GM19238 (cell line): ENCODE data around the gene TMEM131L.
"Not testable (repeated sequence)": the region's sequence is repeated elsewhere in the genome, so short reads cannot be mapped to it uniquely, and the experiment has no call there.

ENCODE experiments used
- DNase-seq: peaks from one replicate; pipeline ENCODE4 v3.0.0; 2011; ENCODE audit warnings: low spot score; ENCODE audit not compliant: insufficient read length

TMEM131L gene

DNA sequence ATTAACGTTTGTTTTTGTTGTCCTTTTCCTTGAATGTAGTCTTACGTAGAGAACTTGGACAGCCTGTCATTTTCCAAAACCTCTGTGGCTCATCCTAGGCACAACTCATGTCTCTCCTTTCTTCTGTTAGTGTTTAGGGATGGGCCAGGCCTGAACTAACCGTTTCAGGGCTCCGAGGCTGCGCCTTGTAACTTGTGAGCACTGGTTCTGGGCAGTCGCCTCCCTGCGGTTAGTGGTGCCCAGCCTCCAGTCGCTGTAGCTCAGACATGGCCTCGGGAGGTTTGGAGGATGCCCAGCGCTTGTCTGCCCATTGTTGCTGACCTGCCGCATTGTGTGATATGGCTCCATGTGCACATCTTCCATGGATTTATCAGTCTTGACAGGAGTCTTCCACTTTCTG lies 32.8 kb downstream of the TMEM131L start:
- no peak for DNase-seq

DNA sequence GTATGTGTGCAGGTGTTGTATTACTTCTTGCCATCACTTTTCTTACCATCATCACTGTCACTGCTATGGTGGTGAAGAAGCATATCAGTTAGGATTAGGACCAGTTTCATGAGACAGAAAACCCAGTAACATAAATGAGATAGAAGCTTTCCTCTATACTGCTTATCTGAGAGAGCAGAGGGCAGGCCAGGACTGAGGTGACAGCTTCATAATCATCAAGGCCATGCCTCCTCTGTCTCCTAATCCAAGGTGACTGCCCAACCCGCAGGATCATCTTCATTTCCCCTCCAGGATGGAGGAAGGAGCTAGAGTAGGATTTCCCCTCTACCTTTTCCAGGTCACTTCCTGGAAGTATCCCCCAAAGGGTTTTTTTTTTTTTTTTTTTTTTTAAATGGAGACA lies 35.4 kb downstream of the TMEM131L start:
- no peak for DNase-seq

DNA sequence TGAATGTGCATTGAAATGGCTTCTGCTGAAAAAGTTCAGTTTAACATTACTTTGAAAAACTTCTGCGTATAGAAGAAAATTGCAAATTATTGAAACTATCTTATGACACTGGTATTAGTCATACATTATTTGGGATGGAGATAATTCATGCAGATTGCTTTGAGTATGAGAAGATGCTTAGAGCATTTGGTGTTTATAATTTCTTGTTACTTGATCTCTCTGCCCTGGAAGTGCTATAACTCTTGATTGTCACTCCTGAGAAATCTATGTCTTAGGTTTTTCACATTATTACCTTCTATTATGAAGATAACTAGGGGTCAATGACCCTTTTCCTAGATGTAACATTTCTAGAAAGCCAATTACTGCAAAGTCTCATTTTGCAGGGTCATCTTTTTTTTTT lies 36.4 kb downstream of the TMEM131L start:
- no peak for DNase-seq

DNA sequence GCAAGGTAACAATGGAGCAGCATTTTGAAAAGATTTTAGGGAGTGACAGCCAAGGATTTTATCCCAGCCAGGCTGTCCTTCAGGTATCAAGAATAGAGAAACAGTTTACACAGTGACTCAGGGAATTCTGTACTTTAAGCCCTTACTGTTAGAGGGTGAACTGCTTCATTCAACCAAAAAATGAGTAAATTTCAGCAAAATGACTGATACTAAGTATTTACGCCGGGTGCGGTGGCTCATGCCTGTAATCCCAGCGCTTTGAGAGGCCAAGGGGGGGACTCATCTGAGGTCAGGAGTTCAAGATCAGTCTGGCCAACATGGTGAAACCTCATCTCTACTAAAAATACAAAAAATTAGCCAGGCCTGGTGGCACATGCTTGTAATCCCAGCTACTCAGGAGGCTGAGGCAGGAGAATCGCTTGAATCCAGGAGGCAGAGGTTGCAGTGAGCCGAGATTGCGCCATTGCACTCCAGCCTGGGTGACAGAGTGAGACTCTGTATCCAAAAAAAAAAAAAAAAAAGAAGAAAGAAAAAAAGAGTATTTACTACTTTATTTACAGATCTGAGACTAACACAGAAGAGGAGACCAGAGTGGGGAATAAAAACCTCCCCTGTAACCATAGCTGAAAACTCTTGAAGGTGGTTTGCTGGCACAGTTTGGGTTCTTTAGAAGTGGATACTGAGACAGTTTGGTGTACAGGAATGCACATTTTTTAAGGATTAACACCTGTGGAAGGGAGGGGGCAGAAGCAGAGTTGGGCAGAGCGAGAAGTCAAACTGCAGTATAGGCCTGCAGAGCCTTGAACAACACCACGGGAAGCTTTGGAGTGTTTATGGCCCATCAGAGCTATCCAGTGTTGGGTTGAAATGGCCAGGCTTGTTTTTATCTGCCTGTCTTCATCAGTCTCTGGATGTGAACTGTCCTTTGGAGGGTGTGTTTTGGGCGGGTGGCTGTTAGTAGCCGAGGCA lies 40.5 kb downstream of the TMEM131L start:
- no peak for DNase-seq

DNA sequence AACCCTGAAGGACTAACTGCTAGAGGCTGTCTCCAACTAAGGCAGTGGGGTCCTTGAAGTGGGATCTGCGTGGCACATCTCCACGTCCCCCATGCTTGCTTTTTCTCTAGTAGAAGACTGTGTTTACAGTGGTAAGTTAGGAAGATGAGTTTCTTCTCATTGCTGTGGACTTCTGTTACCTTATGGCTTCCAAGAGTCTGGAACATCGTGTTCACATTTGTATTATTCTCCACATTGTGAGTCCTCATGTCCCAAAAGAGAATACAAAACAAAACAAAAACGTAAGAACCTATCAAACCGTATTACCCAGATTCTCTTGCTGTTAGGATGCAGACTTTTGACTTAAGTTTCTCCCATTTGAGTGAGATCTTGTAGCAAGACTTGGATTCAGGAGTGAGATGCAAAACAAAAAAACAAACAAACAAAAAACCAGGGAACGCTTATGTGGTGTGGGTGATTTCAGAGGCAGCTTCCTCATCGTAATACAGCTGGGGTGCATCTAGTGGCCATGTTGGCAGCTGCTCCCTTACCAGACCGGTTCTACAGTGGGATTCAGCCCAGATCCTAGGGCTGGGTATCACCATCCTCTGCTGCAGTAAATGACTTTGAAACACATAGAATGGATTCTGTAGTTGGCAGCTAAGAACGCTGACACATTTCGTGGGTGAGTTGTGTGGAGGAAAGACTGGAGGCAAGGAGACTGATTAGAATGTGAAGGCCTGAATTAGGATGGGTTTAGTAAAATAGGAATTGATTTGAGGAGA lies 41.3 kb downstream of the TMEM131L start:
- DNase-seq: no peak

DNA sequence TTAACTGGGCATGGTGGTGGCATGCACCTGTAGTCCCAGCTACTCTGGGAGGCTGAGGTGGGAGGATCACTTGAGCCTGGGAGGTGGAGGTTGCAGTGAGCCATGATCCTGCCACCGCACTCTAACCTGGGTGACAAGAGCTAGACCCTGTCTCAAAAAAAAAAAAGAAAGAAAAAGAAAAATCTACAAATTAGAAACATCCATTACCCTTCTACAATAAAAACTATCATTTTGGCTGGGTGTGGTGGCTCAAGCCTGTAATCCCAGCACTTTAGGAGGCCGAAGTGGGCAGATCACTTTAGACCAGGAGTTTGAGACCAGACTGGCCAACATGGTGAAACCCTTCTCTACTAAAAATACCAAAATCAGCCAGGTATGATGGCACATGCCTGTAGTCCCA lies 43.1 kb downstream of the TMEM131L start:
- not testable (repeated sequence) for DNase-seq

DNA sequence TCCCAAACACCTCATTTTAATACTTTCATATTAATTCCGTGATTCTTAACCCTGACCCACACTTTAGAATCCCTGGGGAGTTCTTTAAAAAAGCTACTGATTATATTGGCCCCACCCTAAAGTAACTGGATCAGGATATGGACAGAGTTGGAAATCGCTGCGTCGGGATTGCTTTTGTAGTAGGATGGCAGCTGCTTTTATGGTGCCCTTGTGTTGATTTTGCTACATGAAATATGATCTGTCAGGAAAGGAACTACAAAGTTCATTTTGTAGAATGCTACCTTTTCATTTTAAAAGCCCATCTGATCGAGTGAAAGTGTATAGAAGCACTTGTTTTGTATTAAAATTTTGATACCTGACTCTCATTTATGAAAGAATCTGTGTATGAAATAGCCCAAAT lies 43.6 kb downstream of the TMEM131L start:
- no peak for DNase-seq

DNA sequence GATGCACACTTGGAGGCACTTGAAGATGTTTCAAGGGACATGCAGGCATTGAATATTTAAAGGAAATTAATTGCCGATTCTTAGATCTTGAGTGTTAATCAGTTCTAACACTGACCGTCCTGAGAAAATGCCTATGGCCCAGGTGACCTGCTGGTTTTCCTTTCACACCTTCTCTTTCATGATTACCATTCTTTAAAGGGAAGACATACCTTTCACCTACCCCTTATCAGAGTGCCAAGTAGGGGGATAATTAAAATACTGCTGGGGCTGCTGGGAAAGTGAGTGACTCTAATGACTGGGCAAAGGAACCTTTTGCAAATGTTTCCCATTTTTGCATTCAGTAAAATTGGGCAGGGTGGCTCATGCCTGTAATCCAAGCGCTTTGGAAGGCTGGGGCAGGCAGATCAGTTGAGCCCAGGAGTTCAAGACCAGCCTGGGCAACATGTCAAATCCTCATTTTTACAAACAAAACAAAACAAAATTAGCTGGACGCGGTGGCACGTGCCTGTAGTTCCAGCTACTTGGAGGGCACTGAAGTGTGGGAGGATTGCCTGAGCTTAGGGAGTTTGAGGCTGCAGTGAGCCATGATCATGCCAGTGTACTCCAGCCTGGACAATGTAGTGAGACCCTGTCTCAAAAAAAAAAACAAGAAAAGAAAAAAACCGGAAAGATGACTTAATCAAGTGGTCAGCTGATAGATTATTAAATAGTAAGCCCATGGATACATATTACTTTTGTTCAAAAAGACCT lies 44.3 kb downstream of the TMEM131L start:
- no peak for DNase-seq

DNA sequence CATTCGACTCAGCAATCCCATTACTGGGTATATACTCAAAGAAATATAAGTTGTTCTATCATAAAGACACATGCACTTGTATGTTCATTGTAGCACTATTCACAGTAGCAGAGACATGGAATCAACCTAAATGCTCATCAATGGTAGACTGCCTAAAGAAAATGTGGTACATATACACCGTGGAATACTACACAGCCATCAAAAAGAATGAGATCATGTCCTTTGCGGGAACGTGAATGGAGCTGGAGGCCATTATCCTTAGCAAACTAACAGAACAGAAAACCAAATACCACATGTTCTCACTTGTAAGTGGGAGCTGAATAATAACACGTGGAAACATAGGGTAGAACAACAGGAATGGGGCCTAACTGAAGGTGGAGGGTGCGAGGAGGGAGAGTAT lies 44.9 kb downstream of the TMEM131L start:
- no peak for DNase-seq

DNA sequence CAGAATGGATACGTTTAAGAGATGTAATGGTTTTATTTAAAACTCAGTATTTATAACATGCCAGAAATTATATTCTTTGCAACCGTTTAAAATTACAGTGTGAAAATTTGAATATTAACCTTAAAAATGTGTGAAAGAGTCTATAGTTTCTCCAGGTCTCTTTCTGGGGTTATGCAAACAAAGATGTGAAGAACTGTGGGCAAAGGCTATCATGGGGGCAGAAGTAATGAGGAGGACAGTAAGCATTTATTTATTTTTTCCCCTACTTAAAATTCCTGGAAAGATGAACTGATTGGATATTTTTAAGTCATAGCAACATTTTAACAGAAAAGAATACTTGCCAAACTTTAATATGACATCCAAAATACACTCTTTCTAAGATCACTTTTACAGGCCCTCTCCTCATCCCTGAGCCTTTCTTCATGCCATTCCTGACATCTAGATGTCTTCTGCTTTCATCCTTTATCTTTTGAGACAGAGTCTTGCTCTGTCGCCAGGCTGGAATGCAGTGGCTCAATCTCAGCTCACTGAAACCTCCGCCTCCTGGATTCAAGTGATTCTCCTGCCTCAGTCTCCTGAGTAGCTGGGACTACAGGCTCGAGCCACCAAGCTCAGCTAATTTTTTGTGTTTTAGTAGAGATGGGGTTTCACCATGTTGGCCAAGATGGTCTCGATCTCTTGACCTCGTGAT lies 46.1 kb downstream of the TMEM131L start:
- no peak for DNase-seq

DNA sequence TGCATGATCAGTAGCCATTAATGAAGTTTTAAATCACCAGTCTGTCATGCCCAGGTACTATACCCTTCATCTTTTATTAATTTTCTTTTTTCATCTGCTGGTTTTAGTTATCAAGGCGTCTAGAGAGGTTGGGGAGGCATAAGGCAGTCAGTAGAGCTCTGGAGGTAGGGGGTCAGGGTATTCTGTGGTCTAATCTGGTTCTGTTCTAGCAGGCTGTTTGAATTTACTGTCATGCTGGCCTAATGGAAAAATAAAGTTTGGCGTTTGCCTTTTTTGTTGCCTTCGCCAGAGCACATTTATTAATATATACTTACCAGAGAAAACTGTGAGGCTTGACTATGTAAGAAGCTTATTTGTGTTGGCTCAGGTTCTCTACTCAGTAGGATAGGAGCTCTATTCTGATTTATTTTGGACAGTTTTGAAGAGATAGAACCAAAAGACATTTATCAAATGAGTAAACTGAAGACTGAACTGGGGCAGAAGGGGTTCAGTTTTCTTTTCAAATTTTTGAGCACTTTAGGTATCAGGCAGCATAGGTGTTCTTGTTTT lies 46.9 kb downstream of the TMEM131L start:
- DNase-seq: no peak

DNA sequence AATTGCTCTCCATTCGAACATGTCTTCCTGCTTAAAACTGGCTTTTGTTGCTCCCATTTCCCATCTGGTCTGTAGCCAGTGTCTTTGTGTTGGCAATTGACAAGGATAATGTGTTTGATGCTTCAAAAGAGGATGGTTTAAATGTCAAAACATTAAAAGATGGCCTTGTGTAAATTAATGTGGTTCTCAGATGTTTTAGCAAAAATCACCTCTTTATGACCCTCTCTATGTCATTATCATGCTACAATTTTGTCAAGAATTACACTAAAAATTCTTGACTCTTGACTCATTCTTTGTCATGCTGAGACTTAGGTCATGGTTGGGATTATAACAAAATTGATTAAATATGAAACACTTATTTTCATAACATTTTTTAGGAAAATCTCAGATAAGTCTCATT lies 47.4 kb downstream of the TMEM131L start:
- DNase-seq: no peak

DNA sequence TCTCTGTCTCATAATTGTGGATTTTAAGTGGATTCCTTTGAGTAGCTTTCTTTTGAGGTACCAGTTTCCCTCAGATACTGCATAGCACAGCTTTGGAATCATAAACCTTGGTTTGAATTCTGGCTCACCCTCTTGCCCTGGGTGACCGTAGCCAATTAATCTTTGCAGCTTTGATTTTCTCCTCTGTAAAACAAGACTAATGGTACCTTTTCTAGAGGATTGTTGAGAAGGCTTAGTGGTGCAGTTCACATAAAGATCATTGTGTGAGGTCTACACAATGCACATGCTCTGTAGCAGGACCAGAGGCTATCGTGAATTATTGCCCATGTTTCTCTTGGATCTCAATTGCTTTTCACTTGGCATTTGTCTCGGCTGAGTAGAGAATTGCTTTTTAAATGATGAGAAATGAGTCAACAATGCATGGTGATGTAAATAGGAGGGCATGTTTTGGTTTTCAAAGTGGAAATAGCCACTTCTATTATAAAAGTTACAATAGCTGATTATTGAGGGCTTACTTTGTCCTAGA lies 47.9 kb downstream of the TMEM131L start:
- no peak for DNase-seq

DNA sequence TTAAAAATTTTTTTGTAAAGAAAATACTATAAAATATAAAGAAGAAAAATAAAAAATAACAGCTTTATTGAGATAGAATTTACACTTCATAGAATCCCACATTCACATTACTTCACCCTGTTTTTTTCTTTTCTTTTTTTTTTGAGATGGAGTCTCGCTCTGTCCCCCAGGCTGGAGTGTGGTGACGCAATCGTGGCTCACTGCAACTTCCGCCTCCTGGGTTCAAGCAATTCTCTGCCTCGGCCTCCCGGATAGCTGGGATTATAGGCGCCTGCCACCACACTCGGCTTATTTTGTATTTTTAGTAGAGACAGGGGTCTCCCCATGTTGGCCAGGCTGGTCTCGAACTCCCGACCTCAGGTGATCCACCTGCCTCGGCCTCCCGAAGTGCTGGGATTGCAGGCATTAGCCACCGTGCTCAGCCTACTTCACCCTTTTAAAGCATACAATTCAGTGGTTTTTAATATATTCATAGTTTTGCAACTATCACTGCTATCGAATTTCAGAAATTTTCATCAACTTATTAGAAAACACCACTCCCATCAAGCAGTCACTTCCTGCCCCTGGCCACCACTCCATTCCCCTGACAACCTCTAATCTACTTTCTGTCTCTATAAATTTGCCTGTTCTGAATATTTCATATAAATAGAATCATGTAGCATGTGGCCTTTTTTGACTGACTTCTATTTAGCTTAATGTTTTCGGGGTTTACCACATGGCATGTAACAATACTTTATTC lies 48.7 kb downstream of the TMEM131L start:
- DNase-seq: no peak

DNA sequence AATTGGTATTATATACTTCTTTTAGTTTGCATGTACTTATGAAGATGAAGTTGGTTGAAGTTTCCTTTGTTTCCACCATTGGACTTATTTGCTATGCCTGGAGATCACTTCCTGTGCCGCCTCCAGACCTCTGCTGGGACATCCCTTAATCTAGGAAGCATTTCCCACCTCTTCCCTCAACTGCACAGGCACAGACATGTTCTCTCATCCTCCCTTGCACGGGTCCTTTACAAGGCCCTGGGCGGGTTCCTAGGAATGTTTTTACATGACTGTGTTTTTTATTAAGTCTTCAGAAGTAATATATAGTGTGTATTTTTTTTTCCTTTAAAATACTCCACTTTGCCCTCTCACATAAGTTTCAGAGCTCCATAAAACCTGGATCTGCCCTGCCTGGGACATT lies 51.0 kb downstream of the TMEM131L start:
- DNase-seq: no peak

DNA sequence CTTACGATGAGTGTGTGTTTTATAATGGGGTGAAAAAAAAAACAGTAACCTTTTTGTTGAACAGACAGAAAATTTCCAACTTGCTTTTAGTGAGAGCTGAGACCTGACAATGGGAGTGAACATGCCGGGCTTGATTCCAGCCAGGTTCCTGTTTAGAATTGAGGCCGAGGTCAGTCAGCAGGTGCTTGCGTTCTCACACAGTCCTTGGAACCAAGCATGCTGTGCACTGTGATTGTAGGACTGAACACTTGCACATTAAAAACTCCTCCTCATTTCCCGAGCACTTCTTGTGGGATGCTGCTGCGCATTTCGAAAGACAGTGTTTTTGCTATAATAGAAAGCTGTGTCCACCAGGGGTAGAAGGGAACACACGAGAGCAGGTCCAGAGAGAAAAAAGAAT lies 51.8 kb downstream of the TMEM131L start:
- DNase-seq: no peak

DNA sequence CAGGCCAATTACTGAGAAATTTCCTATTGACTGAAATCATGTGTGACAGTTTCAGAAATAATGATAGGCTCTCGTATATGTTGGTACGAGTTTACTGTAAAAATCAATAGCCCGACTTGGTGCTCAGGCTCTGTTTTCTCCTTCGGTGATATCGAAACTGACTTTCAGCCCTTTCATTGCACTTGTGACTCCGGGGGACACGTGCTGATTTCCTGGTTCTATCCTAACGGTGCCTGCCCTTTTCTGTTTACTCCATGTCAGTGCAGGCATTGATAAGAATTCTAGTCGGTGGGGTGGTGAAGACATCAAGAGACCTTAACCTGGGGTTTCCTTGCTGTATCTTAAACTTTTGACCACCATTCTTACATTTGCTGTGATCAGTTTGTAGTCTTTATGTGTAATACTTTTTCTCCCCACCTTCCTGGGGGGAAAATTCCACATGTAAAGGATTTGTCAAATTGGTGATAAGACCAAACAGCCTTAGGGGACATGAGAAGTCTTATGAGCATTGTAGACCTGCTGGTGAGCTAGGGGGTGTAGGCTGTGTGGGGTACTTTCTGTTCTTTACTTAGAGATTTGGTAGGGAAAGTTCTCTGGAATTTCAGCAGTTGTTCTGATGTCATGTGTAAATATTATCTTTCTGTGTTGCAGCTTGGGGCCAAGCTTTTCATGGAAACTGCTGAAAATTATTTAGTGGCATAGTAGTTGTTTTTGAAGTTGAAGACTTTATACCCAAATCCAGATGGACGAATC lies 52.7 kb downstream of the TMEM131L start:
- DNase-seq: no peak

DNA sequence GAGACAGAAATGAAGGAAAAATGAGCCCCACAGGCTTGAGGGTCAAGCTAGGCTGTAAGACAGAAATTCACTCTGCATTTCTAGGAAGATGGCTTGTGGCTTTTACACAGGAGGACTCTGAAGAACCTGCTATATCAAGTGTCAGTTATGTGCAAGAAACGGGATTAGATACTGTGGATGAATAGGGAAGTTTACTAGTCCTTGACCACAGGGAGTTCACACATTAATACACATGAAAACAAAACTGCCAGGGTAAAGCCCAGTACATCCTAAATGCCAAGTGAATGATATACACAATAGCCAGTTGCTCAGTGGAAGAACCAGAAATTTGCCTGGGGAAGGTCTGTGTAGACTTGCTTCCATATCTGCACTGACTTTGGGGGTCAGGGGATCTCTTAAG lies 53.5 kb downstream of the TMEM131L start:
- DNase-seq: no peak

DNA sequence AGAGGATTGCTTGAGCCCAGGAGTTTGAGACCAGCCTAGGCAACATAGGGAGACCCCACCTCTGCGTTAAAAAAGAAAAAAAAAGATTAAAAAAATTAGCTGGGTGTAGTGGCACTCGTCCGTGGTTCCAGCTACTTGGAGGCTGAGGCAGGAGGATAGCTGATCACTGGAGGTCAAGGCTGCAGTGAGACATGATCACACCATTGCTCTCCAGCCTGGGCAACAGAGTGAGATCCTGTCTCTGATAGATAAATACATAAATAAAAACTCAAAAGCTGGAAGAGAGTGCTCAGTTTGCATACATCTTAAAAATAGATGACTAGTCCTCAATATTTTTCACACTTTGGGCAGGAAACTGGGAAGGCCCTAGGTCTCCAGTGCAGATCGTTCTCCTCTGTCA lies 54.1 kb downstream of the TMEM131L start:
- DNase-seq: no peak
